ENCODE measurements around the gene PSMD13. TPM values are rescaled to one million over a fixed set of nuclear protein-coding genes. Genes with fewer than 3 reads are reported as not detected.

PSMD13 gene
- total and polyA plus RNA-seq, 2 of the 13 experiments (the other 11 are each of a cell fraction or from before 2014, with no cell fraction given): 83.0 to 117 TPM

DNA sequence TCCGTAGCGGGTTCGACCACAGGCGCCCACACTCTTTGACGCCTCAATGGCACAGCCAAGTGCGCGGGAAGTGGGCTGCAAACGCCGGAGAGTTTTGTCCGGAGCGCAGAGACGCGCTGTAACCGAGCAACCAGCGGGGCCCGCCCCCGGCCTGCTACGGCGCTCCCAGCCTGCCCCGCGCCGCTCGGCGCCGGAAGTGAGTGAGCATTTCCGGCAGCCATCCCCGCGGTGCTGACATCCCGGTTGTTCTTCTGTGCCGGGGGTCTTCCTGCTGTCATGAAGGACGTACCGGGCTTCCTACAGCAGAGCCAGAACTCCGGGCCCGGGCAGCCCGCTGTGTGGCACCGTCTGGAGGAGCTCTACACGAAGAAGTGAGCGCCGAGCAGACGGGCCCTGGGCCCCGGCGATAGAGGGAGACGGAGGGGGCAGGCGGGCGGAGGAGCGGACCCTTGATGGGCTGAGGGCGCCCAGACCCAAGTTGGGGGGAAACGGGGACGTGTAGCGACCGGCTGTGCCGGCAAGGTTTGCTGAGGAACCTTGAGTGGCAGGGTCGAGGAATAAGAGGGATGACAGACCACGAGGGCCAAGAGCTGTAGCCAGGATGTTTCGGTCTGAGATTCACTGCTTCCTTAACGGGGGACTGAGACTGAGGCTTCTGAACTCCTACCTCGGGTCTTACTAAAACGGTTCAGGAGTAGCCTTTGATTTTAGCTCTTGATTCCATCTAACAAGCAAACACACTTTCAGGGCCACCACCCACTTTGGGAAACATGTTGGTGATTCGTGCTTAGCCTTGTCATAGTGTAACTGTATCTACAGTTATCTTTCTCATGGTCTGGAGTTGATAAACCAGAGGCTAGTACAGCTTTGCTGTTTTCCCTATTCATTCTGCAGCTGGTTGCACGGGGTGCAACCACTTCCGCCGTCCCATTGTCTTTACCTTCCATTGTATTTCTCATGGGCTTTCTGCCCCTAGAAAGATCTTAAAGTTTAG is at the start of gene PSMD13 (continued):
- TF ChIP-seq, protein P1, sequence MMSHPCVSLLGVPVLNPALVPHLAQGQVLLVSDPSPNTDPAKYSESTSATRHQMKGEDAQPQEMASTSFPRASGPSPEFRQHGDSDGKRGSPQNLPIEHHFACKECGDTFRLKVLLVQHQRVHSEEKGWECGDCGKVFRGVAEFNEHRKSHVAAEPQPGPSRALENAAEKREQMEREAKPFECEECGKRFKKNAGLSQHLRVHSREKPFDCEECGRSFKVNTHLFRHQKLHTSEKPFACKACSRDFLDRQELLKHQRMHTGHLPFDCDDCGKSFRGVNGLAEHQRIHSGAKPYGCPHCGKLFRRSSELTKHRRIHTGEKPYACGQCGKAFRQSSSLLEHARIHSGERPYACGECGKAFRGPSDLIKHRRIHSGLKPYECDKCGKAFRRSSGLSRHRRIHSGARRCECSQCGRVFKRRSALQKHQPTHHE (CRISPR knock-in tag; IDR thresholded peaks at IDR 0.05; ENCODE audit: borderline replicate concordance): 0 out of 2 replicates have a peak, but pooled peaks have one; percentile 34
- TF ChIP-seq MED13 (CRISPR knock-in tag; IDR thresholded peaks at IDR 0.05) (peak; percentile 45; the same call in 1 of the 2 replicates), ZNF709 (CRISPR knock-in tag; IDR thresholded peaks at IDR 0.05) (no peak), FOSL2 (CRISPR knock-in tag; IDR thresholded peaks at IDR 0.05) (0 out of 2 replicates have a peak, but pooled peaks have one; percentile 9), DPF2 (CRISPR knock-in tag; IDR thresholded peaks at IDR 0.05; ENCODE audit: borderline replicate concordance, low read depth) (no peak), ARHGAP35 (CRISPR knock-in tag; IDR thresholded peaks at IDR 0.05; ENCODE audit: borderline replicate concordance) (no peak), ARNT2 (CRISPR knock-in tag; IDR thresholded peaks at IDR 0.05; ENCODE audit: low read depth) (no peak), HDAC2 (CRISPR knock-in tag; IDR thresholded peaks at IDR 0.05) (peak; percentile 46), ZFP37 (CRISPR knock-in tag; IDR thresholded peaks at IDR 0.05; ENCODE audit: borderline replicate concordance) (peak; percentile 82; the same call in 1 of the 2 replicates), ZSCAN21 (CRISPR knock-in tag; IDR thresholded peaks at IDR 0.05; ENCODE audit: borderline replicate concordance) (peak; percentile 45; the same call in 1 of the 2 replicates), CEBPG (CRISPR knock-in tag; IDR thresholded peaks at IDR 0.05) (no peak), ZNF678 (CRISPR knock-in tag; IDR thresholded peaks at IDR 0.05) (no peak), U2AF2 (IDR thresholded peaks at IDR 0.05; ENCODE audit: low read depth, low read length) (no peak), HNRNPK (IDR thresholded peaks at IDR 0.05; ENCODE audit: low read depth, low read length, poor library complexity, severe bottlenecking) (no peak), ZNF777 (CRISPR knock-in tag; IDR thresholded peaks at IDR 0.05) (peak; percentile 38), ZSCAN25 (CRISPR knock-in tag; IDR thresholded peaks at IDR 0.05) (no peak), ZBTB8A (CRISPR knock-in tag; IDR thresholded peaks at IDR 0.05; ENCODE audit: borderline replicate concordance, low read depth) (no peak), NFKBIZ (CRISPR knock-in tag; IDR thresholded peaks at IDR 0.05) (no peak), ZBTB1 (CRISPR knock-in tag; IDR thresholded peaks at IDR 0.05; ENCODE audit: borderline replicate concordance) (no peak)
- TF ChIP-seq, protein P2, sequence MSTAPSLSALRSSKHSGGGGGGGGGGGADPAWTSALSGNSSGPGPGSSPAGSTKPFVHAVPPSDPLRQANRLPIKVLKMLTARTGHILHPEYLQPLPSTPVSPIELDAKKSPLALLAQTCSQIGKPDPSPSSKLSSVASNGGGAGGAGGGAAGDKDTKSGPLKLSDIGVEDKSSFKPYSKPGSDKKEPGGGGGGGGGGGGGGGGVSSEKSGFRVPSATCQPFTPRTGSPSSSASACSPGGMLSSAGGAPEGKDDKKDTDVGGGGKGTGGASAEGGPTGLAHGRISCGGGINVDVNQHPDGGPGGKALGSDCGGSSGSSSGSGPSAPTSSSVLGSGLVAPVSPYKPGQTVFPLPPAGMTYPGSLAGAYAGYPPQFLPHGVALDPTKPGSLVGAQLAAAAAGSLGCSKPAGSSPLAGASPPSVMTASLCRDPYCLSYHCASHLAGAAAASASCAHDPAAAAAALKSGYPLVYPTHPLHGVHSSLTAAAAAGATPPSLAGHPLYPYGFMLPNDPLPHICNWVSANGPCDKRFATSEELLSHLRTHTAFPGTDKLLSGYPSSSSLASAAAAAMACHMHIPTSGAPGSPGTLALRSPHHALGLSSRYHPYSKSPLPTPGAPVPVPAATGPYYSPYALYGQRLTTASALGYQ (CRISPR knock-in tag; IDR thresholded peaks at IDR 0.05): 0 out of 2 replicates have a peak, but pooled peaks have one; percentile 47
- TF ChIP-seq, protein P3, sequence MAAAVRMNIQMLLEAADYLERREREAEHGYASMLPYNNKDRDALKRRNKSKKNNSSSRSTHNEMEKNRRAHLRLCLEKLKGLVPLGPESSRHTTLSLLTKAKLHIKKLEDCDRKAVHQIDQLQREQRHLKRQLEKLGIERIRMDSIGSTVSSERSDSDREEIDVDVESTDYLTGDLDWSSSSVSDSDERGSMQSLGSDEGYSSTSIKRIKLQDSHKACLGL (CRISPR knock-in tag; IDR thresholded peaks at IDR 0.05): 0 out of 2 replicates have a peak, but pooled peaks have one; percentile 70
- TF ChIP-seq, protein P4, sequence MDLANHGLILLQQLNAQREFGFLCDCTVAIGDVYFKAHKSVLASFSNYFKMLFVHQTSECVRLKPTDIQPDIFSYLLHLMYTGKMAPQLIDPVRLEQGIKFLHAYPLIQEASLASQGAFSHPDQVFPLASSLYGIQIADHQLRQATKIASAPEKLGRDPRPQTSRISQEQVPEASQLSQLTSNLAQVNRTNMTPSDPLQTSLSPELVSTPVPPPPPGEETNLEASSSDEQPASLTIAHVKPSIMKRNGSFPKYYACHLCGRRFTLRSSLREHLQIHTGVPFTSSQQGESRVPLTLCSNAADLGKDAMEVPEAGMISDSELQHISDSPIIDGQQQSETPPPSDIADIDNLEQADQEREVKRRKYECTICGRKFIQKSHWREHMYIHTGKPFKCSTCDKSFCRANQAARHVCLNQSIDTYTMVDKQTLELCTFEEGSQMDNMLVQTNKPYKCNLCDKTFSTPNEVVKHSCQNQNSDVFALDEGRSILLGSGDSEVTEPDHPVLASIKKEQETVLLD (CRISPR knock-in tag; IDR thresholded peaks at IDR 0.05; ENCODE audit: low read depth): peak; percentile 48; the same call in 1 of the 2 replicates

All from HepG2 (cell line).